Breast epithelium (tissue), 4 donors: ENCODE data around the gene SLC9A3. TPM values are rescaled to one million over a fixed set of nuclear protein-coding genes. Genes with fewer than 3 reads are reported as not detected.

Experiments
- DNase-seq, 2 donors: peaks; one replicate each; pipeline ENCODE4 v3.0.0-alpha.2; 2019; ENCODE audit warnings: low spot score in 2 of 2
- H3K27ac ChIP-seq, 2 donors: fragments of 200-600 bp; sonication (generic) in 1 of 2; one replicate each; pipeline ENCODE4 v1.5.1; 2016 to 2019; ENCODE audit warnings: mild to moderate bottlenecking in 1 of 2
- H3K27me3 ChIP-seq, 2 donors: fragments of 200-600 bp; sonication (generic) in 1 of 2; one replicate each; pipeline versions ENCODE4 v1.5.1 to v1.6.0; 2017 to 2019; ENCODE audit warnings: control low read depth in 1 of 2, mild to moderate bottlenecking in 1 of 2
- H3K36me3 ChIP-seq: fragments of 200-600 bp; one replicate; pipeline ENCODE4 v1.5.1; 2019
- H3K4me1 ChIP-seq, 2 donors: fragments of 200-600 bp; sonication (generic); one replicate each; pipeline ENCODE4 v1.5.1; 2016 to 2019; ENCODE audit warnings: control low read depth in 1 of 2
- H3K4me3 ChIP-seq, 3 donors: fragments of 200-600 bp; sonication (generic); 1 replicate in 2 of 3; 2 replicates in 1 of 3; pipeline ENCODE4 v1.5.1; 2016 to 2019; ENCODE audit warnings: mild to moderate bottlenecking in 3 of 3, moderate library complexity in 2 of 3
- H3K9me3 ChIP-seq, 2 donors: fragments of 200-600 bp; sonication (generic) in 1 of 2; one replicate each; pipeline ENCODE4 v1.5.1; 2016 to 2019; ENCODE audit warnings: control low read depth in 1 of 2
- CTCF ChIP-seq, 3 donors: fragments of 450-650 bp; IDR thresholded peaks; one replicate each; pipeline ENCODE4 v1.5.1; 2016 to 2017; ENCODE audit warnings: antibody characterized with exemption in 3 of 3, mild to moderate bottlenecking in 3 of 3, moderate library complexity in 3 of 3
- POLR2A ChIP-seq: fragments of 450-650 bp; IDR thresholded peaks from one replicate; pipeline ENCODE4 v1.6.1; 2016; ENCODE audit warnings: antibody characterized with exemption, mild to moderate bottlenecking, moderate library complexity
- POLR2AphosphoS5 ChIP-seq, 3 donors: sonication (generic); formaldehyde crosslinking; IDR thresholded peaks; one replicate each; pipeline ENCODE4 v1.6.1; 2017; ENCODE audit warnings: antibody characterized with exemption in 3 of 3
- intact Hi-C: fragments of 100-400 bp; cut with DNase I; formaldehyde crosslinking; loops from one replicate; pipeline ENCODE4 v1.15.1; 2023; ENCODE audit warnings: low total_unique reads
- total RNA-seq, 3 donors: library from RNA; depleted of rRNA; stranded (reverse); fragments of >200 nt; gene quantifications; one replicate each; pipeline ENCODE4 v1.1.0, GENCODE V29; 2016

Gene SLC9A3
- total RNA-seq, 3 donors from 2014 or later: 1.1 to 5.6 (median 2.3) TPM

- no peak for DNase-seq
Measured at GRCh38 chr5:523441-524222, 617 bp downstream of the SLC9A3 start.

GRCh38 chr5:522899-523440 lies 1.3 kb downstream of the SLC9A3 start:
- TF ChIP-seq CTCF (IDR thresholded peaks at IDR 0.05) (no peak), POLR2A (no peak), POLR2AphosphoS5 (IDR thresholded peaks at IDR 0.05) (no peak)
- H3K27me3 ChIP-seq: peaks cover 8 to 100% of the 10 kb centered on the region in 2 donors
- no peak overlapping the region for H3K27ac ChIP-seq

More at GRCh38 chr5:523441-524222, 617 bp downstream of the SLC9A3 start:
- TF ChIP-seq POLR2A (no peak), CTCF (IDR thresholded peaks at IDR 0.05) (no peak), POLR2AphosphoS5 (IDR thresholded peaks at IDR 0.05) (no peak)
- peak overlapping the region; percentile 4 to 56 (median 25) for H3K4me3 ChIP-seq
- H3K9me3 ChIP-seq: no peaks in the 10 kb centered on the region
- intact Hi-C loops: no loop called here
- H3K27me3 ChIP-seq: peaks cover 11 to 100% of the 10 kb centered on the region in 2 donors
- peaks cover 0 to 7% of the 10 kb centered on the region in 2 donors for H3K4me1 ChIP-seq
- H3K36me3 ChIP-seq: no peaks in the 10 kb centered on the region
- H3K27ac ChIP-seq: no peak overlapping the region

GRCh38 chr5:522116-522515 lies 2.1 kb downstream of the SLC9A3 start:
- H3K4me1 ChIP-seq: peaks cover 0 to 7% of the 10 kb centered on the region in 2 donors
- intact Hi-C loops: no loop called here
- H3K9me3 ChIP-seq: no peaks in the 10 kb centered on the region
- H3K4me3 ChIP-seq: no peak overlapping the region
- H3K36me3 ChIP-seq: no peaks in the 10 kb centered on the region
- TF ChIP-seq POLR2A (no peak), POLR2AphosphoS5 (IDR thresholded peaks at IDR 0.05) (no peak), CTCF (IDR thresholded peaks at IDR 0.05) (no peak)
- H3K27ac ChIP-seq: no peak overlapping the region
- no peak for DNase-seq
- H3K27me3 ChIP-seq: peaks cover 8 to 99% of the 10 kb centered on the region in 2 donors

More at GRCh38 chr5:522899-523440, 1.3 kb downstream of the SLC9A3 start:
- no peak overlapping the region for H3K4me3 ChIP-seq
- DNase-seq: no peak
- intact Hi-C loops: no loop called here
- no peaks in the 10 kb centered on the region for H3K36me3 ChIP-seq
- H3K4me1 ChIP-seq: peaks cover 0 to 7% of the 10 kb centered on the region in 2 donors
- H3K9me3 ChIP-seq: no peaks in the 10 kb centered on the region

DNA sequence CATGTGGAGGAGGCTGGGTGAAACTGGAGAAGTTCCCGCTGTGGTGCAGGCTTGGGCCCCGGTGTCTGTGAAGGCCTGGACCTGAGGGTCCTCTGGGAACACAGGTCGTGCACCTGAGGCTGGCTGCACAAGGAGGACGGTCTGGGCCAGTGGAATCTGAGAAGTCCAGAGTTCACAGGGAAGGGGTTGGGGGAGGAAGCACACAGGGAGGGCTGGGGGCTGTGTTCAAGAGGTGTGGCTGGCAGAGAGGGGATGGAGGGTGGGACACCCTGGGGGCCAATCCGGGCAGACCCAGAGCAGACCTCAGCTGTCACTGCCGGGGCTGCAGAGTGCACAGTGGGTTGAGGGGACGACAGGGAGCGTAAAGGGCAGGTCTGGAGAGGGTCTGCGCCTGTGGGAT lies 2.6 kb downstream of the SLC9A3 start:
- no peaks in the 10 kb centered on the region for H3K36me3 ChIP-seq
- H3K4me3 ChIP-seq: no peak overlapping the region
- no peak for TF ChIP-seq CTCF (IDR thresholded peaks at IDR 0.05)
- H3K27ac ChIP-seq: no peak overlapping the region
- intact Hi-C loops: no loop called here
- no peak for DNase-seq
- no peaks in the 10 kb centered on the region for H3K9me3 ChIP-seq
- peaks cover 0 to 7% of the 10 kb centered on the region in 2 donors for H3K4me1 ChIP-seq
- peaks cover 7 to 99% of the 10 kb centered on the region in 2 donors for H3K27me3 ChIP-seq

GRCh38 chr5:520850-521226 lies 3.4 kb downstream of the SLC9A3 start:
- Histone ChIP-seq H3K27ac (no peak overlapping the region), H3K36me3 (no peaks in the 10 kb centered on the region), H3K4me1 (peaks cover 0 to 7% of the 10 kb centered on the region in 2 donors), H3K27me3 (peaks cover 4 to 98% of the 10 kb centered on the region in 2 donors), H3K4me3 (no peak overlapping the region), H3K9me3 (no peaks in the 10 kb centered on the region)
- no peak for DNase-seq
- TF ChIP-seq POLR2A (no peak), CTCF (IDR thresholded peaks at IDR 0.05) (no peak), POLR2AphosphoS5 (IDR thresholded peaks at IDR 0.05) (no peak)
- intact Hi-C loops: no loop called here
